ENCODE data around the gene OXTR. TPM values are rescaled to one million over a fixed set of nuclear protein-coding genes. Genes with fewer than 3 reads are reported as not detected.

Gene OXTR
- total RNA-seq, 1 donor from 2014 or later: 0.25 TPM

DNA sequence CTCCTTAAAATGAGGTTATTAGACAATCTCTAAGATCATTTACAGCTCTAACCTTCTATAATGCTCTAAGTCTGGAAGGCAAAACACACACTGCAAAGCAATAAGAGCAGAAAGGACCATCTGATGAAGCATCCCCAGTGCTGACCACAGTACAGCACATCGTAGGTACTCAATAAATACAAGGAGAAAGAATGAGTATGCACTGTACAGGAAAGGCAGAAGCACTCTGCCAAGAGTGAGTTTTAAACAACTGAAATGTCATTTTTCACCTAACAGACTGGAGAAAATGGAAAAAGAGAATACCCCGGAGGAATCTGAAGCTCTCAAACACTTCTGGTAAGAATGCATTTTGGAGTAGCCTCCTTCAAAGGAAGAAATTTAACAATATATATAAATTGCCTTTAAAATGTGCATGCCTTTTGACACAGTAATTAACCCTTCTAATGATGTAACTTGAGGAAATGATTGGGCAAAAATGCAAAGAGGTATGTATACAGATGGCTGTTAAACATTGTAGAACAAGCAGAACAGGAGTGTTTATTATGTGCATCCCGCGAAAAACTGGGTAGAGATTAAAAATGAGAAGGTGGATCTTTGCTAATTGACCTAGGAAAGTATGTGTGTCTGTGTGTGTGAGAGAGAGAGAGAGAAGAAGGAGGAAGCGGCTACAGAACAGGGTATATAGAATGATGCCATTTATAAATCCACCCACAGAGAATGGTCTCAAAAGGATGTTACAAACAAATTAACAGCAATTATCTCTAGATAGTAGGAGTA, 8.0 kb upstream of the OXTR start:
- no peaks in the 10 kb centered on the region for H3K27me3 ChIP-seq
- H3K4me1 ChIP-seq: no peaks in the 10 kb centered on the region
- H3K27ac ChIP-seq: no peak overlapping the region
- no peaks in the 10 kb centered on the region for H3K9me3 ChIP-seq
- intact Hi-C loops (cut with DNase I): no loop called here
- no peak for TF ChIP-seq POLR2A (IDR thresholded peaks at IDR 0.05)
- TF ChIP-seq, protein P1, sequence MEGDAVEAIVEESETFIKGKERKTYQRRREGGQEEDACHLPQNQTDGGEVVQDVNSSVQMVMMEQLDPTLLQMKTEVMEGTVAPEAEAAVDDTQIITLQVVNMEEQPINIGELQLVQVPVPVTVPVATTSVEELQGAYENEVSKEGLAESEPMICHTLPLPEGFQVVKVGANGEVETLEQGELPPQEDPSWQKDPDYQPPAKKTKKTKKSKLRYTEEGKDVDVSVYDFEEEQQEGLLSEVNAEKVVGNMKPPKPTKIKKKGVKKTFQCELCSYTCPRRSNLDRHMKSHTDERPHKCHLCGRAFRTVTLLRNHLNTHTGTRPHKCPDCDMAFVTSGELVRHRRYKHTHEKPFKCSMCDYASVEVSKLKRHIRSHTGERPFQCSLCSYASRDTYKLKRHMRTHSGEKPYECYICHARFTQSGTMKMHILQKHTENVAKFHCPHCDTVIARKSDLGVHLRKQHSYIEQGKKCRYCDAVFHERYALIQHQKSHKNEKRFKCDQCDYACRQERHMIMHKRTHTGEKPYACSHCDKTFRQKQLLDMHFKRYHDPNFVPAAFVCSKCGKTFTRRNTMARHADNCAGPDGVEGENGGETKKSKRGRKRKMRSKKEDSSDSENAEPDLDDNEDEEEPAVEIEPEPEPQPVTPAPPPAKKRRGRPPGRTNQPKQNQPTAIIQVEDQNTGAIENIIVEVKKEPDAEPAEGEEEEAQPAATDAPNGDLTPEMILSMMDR (IDR thresholded peaks at IDR 0.05): no peak
- TF ChIP-seq POLR2AphosphoS5 (IDR thresholded peaks at IDR 0.05; ENCODE audit: insufficient read depth in 1 of 2, low read depth in 1 of 2): no peak
- no peak for DNase-seq (ENCODE audit: extremely low spot score in 2 of 2)
- H3K4me3 ChIP-seq: no peak overlapping the region
- H3K36me3 ChIP-seq: no peaks in the 10 kb centered on the region

DNA sequence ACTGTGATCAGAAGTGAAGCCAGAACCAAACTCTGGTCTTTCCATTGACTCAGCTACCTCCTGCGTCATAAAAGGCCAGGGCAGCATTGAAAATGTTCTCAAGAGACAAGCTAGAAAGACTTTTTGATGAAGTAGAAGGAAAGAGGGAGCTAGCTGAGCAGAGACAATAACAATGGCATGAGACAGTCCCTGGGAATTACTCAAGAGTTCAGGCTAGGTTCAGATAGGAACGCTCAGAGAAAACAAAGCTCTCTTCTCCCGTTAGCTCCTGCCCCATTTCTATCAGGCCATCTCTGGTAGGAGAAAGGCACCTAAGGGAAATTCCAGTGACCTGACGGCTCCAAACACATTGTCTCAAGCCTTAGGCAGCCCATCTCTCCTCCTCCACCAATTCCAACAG, 7.0 kb upstream of the OXTR start:
- TF ChIP-seq POLR2AphosphoS5 (IDR thresholded peaks at IDR 0.05; ENCODE audit: insufficient read depth in 1 of 2, low read depth in 1 of 2) (no peak), POLR2A (IDR thresholded peaks at IDR 0.05) (no peak)
- TF ChIP-seq, protein P1 (IDR thresholded peaks at IDR 0.05): no peak
- no peak for DNase-seq (ENCODE audit: extremely low spot score in 2 of 2)
- intact Hi-C loops (cut with DNase I): no loop called here
- H3K36me3 ChIP-seq: no peaks in the 10 kb centered on the region
- H3K27me3 ChIP-seq: no peaks in the 10 kb centered on the region
- H3K4me3 ChIP-seq: no peak overlapping the region
- H3K9me3 ChIP-seq: no peaks in the 10 kb centered on the region
- H3K4me1 ChIP-seq: no peaks in the 10 kb centered on the region
- no peak overlapping the region for H3K27ac ChIP-seq

DNA sequence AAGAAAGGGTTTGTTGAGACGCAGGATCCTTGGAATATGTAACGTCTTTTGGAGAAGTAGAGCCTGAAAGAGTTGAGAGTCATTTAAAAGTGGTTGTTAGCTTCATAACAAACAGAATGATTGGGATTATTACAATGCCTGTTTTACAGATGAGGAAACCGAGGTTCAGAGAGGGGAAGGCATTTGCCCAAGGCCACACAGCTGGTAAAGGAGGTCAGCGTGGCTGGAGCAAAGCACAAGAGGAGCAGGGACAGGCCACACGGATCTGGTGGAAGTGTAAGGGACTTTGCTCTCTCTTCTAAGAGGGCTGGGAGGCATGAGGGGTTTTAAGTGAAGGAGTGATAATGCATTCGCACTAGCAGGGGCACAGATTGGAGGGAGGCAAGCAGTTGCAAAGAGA, 6.2 kb upstream of the OXTR start:
- Histone ChIP-seq H3K27me3 (no peaks in the 10 kb centered on the region), H3K4me1 (no peaks in the 10 kb centered on the region), H3K27ac (no peak overlapping the region), H3K36me3 (no peaks in the 10 kb centered on the region), H3K9me3 (no peaks in the 10 kb centered on the region), H3K4me3 (no peak overlapping the region)
- DNase-seq (ENCODE audit: extremely low spot score in 2 of 2): no peak
- TF ChIP-seq, protein P1 (IDR thresholded peaks at IDR 0.05): no peak
- TF ChIP-seq POLR2A (IDR thresholded peaks at IDR 0.05) (no peak), POLR2AphosphoS5 (IDR thresholded peaks at IDR 0.05; ENCODE audit: insufficient read depth in 1 of 2, low read depth in 1 of 2) (no peak)
- intact Hi-C loops (cut with DNase I): no loop called here

DNA sequence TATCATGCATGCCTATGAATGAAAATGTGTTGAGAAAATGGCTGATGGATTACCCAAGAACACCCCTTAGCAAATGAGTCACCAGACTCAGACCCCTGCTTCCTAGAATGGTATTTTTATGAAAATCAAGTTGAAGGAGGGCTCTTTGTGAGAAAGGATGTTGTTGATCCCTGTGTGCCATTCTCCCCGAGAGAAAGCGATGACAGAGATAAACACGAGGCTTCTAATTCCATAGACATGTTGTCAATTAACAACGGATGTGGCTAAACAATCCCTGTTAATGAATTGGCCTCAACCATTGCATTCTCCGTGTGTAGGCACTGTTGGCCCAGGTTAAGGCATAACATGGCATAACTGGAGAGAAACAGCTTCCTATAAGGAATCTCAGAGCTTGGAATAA, 5.8 kb upstream of the OXTR start:
- Histone ChIP-seq H3K4me1 (no peaks in the 10 kb centered on the region), H3K36me3 (no peaks in the 10 kb centered on the region), H3K27ac (no peak overlapping the region), H3K27me3 (no peaks in the 10 kb centered on the region), H3K4me3 (no peak overlapping the region), H3K9me3 (no peaks in the 10 kb centered on the region)
- intact Hi-C loops (cut with DNase I): no loop called here
- TF ChIP-seq POLR2AphosphoS5 (IDR thresholded peaks at IDR 0.05; ENCODE audit: insufficient read depth in 1 of 2, low read depth in 1 of 2) (no peak), POLR2A (IDR thresholded peaks at IDR 0.05) (no peak)
- TF ChIP-seq, protein P1 (IDR thresholded peaks at IDR 0.05): no peak
- no peak for DNase-seq (ENCODE audit: extremely low spot score in 2 of 2)

DNA sequence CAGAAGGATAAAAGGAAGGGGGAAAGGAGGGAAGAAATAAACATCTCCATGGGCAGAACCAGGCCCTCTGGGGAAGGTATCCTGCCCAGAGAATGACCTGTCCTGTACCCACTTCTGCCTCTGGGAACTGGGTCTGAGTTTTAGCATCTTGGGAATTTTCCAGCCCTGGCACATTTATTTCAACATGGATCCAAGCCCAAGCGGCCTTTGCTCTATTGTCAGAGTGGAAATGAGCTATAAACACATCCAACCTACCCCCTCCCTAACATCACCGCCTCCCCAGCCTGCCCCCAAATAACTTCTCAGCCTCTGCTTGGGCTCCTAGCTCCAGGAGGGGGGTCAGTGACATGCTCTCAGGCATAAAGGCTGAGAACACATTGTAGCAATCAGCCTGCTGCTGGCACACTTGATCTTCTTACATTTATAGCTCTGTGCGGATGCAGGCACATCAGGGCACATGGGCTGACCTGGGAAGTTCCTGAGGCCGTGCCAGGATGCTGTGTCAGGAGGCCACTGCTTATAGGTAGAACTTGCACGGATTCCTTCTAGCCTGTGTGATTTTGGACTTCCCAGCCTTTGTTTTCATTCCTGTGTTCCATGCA, 4.6 kb upstream of the OXTR start:
- intact Hi-C loops (cut with DNase I): no loop called here
- Histone ChIP-seq H3K36me3 (no peaks in the 10 kb centered on the region), H3K4me1 (peaks cover 2% of the 10 kb centered on the region), H3K9me3 (no peaks in the 10 kb centered on the region), H3K4me3 (no peak overlapping the region), H3K27me3 (peaks cover 3% of the 10 kb centered on the region), H3K27ac (no peak overlapping the region)
- TF ChIP-seq, protein P1 (IDR thresholded peaks at IDR 0.05): no peak
- TF ChIP-seq POLR2A (IDR thresholded peaks at IDR 0.05): no peak
- no peak for TF ChIP-seq POLR2AphosphoS5 (IDR thresholded peaks at IDR 0.05; ENCODE audit: insufficient read depth in 1 of 2, low read depth in 1 of 2)
- DNase-seq (ENCODE audit: extremely low spot score in 2 of 2): peak in 1 of 2 donors; percentile 90

Measured in vagina (tissue), 2 donors.